DMS 273 (cell line): ENCODE data around the gene ACTL10.

Experiments
- DNase-seq: peaks from one replicate; lab custom pipeline; 2025; ENCODE audit not compliant: unreplicated experiment; lab: John Stamatoyannopoulos, UW

ACTL10 gene

DNA sequence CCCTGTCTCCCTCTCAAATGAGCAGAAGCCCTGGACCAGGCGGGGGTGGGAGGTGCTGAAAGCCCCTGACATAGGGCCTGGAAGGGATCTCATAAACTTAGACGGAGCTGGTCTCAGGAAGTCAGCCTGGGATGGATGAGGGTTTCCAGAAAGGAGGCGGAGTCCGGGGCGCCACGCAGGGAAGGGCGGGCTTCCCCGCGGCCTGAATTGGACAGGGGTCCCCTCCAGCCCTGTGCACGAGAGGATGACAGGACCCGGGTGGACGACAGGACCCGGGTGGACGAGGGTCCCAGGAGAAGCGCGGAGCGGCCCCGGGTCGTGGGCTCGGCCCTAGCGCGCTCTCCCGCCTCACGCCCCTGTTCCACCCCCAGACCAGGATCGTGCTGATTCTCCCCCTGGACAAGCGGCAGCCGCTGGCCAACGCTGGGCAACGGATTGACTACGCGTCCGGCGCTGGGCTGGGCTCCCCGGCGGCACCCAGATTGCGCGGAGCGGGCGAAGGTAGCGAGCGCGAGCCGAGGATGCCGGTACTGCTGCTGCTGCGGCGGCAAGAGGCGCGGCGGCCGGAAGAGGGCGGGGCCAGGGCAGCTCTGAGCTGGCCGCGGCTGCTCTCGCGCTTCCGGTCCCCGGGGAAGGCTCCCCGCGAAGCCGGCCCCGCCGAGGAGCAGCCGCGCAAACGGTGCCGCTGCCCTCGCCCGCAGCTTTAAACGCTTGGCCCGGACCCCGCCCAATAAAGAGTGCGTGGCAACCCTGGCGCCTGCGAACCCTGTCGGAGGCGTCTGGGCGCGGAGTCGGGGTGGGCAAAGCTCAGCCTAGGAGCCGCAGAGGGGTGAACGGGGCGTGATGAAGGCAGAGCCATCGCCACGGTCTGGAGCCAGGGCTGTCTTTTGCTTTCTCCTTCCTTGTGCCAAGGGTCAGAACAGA lies 3.3 kb upstream of the ACTL10 start:
- DNase-seq = peak; percentile 90

DNA sequence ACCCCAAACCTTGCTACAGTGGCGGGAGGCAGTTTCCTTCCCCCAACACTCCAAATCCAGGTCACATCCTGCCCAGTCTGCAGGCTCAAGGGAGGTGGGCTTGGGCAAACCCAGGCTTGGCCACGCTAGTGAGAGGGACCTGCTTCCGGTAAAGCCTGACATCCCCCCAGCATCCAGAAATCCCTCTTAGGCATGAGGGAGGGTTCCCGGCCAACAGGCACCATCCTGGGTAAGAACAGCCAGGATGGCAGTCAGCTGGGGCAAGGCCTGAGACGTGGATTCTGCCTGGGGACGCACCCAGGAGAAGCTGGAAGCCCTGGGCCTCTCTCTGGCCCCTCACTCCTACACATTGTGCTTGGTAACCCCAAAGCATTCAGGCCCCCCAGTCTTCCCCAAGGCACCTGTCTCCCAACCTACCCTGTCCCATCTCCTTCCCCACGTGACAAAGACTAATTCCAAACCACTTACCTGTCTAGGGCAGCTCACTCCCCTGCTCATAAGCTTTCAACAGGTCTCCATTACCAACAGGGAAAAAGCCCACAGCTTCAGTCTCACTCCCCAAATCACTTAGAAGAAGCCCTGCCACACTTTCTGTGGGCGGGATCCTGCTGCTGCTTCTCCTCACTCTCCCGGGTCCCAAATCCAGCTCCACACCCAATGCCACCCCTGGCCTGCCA lies 2.5 kb upstream of the ACTL10 start:
- peak; percentile 63 for DNase-seq

DNA sequence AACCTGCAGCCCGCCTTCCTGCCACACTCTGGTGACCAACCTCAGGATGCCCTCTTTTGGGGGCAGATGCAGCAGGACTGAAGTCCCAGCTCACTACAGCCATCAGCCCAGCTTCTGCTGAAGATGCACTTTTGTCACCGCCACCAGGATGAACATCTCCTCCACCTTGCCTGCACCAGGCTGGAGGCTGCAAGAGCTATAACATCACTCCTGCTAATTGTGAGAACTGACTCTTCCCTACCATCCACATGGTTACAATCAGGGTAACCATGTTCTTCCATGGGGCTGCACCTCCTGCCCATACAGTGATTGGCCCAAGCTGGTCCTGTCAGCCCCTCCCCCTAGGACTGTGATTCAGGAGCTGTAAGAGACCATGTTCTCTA lies 2.0 kb upstream of the ACTL10 start:
- DNase-seq = peak; percentile 50

DNA sequence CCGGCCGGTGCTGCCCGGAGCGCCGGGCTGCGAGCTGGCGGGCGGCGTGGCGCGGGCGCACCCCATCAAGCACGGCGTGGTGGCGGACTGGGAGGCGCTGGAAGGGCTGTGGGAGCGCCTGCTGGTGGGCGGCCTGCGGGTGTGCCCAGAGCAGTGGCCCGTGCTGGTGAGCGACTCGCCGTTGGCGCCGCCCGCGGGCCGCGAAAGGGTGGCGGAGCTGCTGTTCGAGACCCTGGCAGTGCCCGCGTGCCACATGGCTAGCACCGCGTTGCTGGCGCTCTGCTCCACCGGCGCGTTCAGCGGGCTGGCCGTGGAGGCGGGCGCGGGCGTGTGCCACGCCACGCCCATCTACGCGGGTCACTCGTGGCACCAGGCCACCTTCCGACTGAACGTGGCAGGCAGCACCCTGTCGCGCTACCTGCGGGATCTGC lies 517 bp downstream of the ACTL10 start:
- no peak for DNase-seq

DNA sequence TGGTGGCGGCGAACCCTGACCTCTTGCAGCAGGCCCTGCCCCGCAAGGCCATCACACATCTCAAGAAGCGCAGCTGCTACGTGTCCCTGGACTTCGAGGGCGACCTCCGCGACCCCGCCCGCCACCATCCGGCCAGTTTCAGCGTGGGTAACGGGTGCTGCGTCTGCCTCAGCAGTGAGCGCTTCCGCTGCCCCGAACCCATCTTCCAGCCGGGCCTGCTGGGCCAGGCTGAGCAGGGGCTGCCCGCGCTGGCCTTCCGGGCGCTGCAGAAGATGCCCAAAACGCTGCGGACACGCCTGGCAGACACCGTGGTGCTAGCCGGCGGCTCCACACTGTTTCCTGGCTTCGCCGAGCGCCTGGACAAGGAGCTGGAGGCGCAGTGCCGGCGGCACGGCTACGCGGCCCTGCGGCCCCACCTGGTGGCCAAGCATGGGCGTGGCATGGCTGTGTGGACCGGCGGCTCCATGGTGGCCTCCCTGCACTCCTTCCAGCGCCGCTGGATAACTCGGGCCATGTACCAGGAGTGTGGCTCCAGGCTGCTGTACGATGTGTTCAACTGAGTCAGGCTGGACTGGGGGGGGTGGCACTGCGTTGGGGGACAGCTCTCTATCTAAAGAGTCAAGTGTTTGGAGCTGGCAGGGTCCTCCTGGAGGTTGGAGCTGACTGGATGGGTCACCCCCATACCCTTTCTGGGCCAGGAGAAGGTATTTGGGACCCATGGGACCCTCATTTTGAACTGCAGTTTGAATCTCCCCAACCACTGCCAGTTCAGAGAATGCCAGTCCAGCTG lies 1.1 kb downstream of the ACTL10 start:
- peak; percentile 44 for DNase-seq

DNA sequence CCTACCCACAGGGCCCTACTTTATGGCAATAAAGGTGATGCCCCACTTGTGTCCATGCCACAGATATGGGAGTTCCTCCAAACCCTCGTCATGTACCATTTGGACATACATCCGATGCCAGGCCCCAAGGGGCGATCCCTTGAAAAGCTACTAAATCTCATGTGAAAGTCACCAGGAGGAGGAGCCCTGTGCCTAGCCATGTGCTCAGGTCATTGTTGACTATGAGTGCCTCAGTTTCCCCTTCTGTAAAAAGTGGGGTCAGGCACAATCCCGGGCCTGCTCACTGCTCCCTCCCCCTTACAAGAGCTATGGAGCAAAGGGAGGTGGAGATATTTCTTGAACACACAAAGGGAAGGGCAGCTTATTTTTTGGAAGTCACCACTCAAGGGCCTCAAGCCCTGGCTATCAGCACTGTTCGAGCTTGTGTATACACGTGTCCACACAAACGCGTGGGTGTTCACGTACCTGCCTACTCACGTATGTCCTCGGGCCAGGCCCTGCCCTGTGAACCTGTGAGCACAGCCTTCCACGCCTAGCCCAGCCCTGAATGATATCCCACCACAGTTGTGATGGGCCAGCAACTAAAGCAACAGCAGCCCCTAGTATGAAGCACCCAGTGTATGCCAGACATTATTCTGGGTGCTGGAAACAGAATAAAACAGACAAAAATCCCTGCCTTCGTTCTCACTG lies 1.9 kb downstream of the ACTL10 start:
- DNase-seq = no peak

DNA sequence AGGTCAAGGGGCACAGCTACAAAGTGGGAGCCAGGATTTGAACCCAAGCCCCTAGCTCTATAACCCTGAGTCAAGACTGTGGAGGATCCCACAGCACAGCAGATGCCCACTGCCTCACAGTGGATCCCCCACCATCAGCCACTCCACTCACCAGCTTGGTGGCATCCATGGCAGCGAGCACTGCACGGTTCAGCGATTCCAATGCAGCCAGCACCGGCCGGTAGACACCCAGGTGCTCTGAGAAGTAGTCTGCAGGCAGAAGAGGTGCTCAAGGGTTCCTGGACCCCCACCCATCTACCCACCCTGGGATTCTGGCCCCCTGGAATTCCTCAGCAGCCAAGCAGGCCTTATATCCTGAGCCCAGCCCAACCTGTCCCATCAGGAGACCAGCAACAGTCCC lies 2.5 kb downstream of the ACTL10 start:
- DNase-seq = no peak

DNA sequence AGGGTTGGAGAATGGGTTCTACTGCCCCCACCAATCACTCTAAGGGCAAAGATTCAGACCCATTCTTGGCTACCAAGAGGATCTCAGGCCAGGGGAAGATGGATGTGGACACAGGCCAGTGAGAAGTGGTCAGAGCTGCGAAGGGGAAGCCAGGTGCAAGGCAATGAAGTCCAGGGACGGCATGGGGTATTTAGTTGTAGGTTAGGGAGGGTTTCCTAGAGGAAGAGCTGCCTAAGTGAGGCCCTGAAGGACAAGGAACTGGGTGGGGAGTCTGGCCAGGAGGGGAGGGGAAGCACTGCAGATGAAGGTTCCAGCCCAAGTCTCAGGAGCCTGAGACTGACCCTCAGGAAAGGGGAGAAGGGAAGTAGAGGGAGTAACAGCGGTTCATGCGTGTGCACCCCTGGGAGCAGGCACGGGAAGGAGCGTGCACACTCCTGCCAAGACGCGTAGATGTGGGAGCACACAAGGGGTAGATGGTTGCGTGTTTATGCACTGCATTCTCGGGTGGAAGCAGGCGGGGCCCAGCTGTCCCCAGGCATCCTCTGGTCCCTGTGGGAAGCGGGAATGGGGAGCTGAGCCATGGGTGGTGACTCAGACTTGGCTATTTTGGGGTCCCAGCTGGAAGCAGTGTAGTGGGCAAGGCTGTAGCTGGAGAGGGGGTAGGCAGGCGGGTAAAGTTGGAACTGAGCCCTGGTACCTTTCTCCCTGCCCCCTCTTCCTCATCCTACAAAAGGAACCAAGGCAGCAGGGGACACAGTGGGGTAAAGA lies 3.3 kb downstream of the ACTL10 start:
- no peak for DNase-seq

DNA sequence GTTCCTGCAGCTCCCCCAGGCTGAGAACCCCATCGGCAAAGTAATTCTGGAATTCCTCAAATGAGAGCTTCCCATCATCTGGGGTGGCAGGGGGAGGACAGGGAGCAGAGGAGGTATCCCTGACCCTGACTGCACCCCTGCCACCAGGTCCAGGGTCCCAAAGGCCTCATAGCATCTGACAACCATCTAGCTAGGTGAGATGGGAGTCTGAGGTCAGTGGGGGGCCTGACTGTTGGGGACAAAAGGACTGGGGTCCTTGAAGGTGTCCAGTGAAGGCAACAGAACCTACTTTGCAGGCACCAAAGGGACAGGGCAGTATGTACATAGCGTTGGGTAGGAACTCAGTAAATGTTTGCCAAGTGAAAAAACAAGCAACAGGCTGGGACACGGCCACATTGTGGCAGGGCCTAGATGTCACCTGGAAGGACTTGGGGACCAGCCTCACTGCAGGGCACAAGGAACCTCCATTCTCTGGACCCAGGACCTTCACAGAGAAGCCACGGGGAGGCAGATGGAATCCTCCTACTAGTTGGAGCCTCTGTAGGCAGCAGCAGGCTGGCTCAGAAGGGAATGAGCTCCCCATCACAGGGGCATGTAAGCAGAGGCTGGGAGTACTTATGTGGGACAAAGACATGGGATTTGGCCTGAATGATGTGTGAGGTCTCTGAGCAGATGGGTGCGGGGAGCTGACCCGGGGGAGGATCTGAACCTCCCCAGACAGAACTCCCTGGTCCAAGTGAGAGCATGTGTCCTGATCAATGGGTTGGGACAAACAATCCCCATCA lies 4.2 kb downstream of the ACTL10 start:
- no peak for DNase-seq

DNA sequence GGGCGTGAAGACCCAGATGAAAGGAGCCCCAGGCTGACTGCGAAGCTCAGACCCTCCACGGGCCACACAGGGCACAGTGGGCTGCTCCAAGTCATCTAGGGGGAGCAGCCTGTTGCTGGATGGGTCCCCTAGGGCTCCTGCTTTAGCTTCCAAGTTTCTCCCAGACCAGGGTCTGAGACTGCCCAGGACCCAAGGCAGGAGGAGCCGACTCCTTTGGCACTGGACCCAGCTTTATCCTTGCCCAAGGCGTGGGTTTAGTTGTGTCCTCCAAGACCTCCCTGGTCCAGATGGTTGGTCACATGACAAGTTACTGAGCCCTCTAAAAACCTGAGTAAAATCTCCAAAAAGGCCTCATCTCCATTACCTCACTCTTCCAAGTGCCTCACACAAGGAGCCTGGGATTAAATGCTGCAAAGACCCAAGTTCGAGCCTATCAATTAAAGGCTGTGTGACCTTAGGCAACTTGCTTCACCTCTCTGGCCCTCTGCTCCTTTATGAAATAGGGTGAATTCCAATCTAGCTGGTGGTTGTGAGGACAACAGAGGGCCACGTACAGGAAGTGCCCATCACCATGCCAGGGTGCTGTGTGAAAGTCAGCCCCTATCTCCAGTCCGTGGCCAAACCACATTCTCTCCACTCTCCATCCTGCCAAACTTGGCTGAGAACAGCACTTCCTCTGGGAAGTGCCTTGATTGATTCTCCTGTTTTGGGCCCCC lies 5.0 kb downstream of the ACTL10 start:
- DNase-seq = no peak

DNA sequence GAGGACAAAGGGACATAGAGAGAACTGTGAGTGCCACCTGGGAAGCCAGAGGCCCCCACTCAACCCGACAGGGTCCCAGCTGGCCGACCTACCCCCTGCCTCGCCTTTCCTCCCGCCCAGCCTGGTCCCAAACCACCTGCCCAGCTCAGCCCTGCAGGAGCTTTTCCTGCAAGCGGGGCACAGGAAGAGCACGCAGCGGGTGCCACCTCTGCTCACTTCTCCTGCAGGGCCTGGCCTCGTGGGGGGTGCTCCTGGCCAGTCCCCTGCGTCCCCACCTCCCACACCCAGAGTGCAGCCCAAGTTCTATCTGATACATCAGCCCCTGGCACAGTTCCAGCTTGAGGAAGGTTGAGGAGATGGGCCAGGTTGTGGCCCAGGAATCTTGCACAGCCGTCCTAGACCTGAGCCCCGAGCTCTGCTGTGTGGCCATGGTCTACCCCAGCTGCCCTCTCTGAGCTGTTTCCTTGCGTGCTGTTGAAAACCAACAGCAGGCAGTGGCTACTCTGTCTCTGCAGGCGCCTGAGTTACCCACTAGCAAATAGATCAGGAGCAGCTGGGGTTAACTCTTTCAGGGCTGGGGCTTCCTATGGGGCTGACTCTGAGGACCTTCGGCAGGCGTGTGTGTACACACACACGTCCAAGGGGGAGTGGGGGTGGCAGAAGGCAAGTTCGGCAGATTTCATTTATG lies 5.8 kb downstream of the ACTL10 start:
- peak; percentile 85 for DNase-seq

DNA sequence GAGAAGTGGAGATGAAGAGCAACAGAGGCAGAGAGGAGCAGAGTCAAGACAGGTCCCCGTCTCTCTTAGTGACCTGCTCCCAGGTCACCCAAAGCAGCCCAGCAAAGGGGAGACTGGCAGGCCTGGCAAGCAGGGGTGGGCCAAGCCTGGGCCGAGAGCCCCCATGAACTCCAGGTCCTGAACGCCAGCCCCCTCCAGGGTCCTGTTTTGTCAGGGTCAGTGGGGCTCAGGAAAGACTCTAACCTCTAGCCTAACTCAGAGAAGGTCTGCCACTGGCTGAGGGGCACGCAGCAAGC lies 6.3 kb downstream of the ACTL10 start:
- DNase-seq = no peak

DNA sequence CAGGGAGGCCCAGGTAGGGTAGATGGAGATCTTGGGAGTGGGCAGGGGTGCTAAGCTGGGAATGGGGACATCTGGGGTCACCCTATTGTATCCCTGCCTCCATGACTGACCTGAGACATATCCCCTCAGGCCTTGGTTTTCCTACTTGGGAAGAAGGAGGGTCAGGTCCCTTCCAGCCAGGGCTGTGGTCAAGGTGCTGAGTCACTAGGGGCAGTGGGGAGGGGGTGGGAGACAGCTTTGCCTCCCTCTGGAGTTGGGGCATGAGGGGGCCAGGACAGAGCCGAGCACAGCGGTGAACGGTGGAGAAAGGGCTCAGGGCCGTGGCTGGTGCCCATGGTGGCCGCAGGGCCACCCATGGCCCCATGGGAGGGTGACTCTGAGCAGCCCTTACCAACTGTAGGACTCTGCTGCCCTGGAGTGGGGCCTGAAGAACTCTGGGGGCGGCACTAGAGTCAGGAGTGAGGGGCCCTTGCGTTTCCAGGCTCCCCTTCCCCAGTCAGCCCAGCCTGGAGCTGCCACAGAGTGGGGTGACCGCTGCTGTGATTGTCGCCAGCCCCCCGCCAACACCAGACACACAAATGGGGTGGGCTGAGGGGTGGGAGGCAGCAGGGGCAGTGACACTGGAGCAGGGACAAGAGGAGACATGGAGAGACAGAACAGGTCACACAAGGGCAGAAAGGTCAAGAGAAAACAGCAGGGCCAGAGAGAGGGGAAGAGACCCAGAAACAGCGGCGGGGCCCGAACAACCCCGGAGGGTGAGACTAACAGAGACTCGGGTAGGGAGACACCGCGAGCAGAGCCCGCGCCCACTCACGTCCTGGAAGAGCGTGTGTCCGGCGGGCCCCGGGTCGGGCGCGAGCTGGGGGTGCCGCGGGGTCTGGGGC lies 6.9 kb downstream of the ACTL10 start:
- no peak for DNase-seq

DNA sequence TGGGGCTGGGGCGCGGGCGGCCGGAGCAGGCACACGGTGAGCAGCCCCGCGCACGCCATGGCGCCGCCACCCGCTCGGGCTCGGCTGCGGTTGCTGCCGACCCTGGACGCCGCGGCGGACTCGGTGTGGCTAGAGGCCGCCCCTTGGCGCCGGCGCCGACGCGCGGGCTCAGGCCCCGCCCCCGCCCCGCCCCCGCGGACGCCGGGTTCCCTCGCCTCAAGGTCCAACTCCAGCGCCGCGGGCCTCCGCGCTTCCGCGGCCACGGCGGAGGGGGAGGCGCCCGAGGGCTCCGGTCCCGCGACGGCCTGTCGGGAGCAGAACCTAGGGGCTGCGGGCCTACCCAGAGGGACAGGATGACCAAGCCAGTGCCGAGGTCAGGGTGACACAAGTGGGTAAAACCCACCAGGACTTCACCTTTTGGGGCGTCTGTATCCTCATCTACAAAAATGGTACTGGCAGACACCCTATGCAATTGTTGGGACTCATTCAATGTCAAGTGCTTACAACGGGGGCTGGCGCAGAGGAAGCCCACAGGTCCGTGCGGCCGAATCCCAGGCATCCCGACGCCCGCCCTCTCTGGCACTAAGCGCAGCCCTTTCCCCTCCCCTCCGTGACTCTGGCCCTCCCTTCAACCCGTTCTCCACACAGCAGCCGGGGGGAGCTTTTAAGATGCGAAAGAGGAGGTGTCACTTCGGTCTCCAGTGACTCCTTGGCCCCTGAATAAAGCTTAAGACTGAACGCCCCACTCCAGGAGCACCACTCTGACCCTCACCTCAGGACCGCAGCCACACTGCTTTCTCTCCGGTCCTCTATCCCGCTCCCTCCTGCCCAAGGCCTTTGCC lies 7.8 kb downstream of the ACTL10 start, which contains the start of gene NECAB3:
NECAB3 (minus strand) TSS at position 135 of the 842 bp plus-strand sequence; CDS start at position 59, 76 bp downstream.
- DNase-seq = peak; percentile 93

DNA sequence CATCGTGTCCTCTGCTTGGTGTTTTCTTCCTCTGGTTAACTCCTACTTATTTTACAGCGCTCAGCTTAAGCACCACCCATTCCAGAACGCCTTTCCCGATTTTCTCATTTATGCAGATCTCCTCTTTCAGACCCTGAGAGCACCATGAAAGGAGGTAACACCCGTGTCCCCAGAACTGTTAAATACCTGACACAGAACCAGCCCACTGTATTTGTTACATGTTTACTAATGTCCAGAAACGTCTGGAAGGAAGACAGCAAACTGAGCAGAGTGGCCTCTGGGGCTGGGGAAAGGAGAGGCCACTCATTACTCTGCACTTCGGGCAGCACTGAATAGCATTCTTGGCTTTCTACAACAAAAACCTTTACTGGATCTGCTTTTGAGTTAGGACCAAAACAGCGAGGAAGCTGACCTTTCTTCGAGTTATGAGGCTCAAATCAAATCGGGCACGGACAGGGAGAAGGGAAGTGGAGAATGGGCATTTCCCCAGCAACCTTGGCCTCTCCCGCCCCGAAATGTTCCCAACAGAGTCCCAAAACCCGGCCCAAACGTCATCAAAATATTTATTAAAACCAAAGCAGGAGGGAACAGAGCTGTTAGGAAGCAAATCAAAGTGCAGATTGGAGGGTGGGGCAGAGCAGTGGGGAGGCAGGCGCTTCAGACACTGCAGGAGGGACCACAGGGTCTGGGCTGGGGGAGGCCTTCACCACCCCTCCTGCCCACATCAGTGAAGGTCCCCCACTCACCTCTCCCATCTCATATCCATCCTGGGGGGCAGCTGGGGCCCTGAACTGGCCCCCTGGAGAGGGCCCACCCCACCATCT lies 8.6 kb downstream of the ACTL10 start:
- peak; percentile 75 for DNase-seq

DNA sequence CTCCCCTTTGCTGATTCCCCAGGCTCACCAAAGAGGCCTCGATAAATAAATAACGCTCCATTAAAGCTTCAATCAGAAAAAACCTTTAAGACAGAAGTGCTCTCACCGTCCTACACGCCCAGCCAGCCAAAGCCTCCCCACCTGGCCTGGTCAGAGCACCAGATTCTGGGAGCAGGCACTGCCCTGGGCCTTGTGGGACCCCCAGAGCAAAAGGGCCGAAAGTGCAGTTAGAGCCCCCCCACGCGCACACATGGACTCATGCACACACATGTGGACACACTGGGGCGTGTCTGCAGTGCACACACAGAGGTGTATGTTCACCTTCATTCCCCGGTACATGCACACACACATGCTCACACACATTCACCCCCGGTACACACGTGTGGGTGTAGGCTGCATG lies 9.4 kb downstream of the ACTL10 start:
- DNase-seq = no peak
